ENCODE measurements around the gene PIWIL1. TPM values are rescaled to one million over a fixed set of nuclear protein-coding genes. Genes with fewer than 3 reads are reported as not detected.

Gene PIWIL1
- total RNA-seq, 2 experiments from 2014 or later: not detected

DNA sequence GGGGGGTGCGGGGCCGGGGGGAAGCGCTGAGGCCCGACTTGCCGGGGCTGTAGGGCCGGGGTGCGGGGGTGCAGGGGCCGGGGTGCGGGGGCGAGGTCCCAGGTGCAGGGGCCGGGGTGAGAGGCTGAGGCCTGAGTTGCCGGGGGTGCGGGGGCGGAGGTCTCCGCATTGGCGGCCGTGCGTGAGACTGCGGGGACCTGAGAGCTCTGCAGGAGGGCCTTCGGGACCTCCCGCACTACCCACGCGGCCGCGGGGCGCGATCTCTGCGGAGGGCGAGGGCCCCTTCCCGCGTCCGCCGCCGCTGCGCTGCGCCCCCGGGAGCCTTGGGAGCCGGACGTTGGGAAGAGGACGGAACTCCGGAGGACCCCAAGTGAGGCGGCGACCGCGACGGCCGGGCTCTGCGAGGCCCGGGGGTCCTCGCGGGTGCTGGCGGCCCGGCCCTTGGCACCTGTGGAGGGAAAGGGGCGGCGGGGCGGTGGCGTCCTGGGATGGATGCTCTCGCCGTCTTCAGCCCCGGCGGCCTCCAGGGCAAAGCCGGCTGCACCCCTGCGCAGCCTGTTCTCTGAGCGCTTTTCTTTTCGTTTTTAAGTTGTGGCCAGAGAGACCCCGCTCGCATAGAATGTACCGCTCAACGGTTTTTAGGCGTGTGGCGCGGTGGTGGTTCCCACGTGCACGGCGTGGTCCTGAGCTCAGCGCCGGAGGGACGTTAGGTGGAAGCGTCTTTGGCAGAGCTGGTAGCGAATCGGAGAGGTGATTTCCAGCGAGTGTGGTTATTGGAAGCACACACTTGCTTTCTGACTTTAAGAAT, 1.3 kb downstream of the PIWIL1 start:
- H3K36me3 Mint-ChIP-seq (ENCODE audit: low read depth): no peaks in the 10 kb centered on the region
- no peaks in the 10 kb centered on the region for H3K9me3 Mint-ChIP-seq (ENCODE audit: low read depth)
- H3K27ac Mint-ChIP-seq: no peak overlapping the region
- ChIA-PET CTCF (interaction anchor here (1.0 kb wide), 1 partner anchor 58 kb away, joined by 3 read pairs; no protein-coding TSS in a partner anchor), POLR2A (no interaction called here)
- H3K4me1 Mint-ChIP-seq: no peaks in the 10 kb centered on the region
- no peak for DNase-seq
- ATAC-seq: no peak
- no peak overlapping the region for H3K4me3 Mint-ChIP-seq
- intact Hi-C loops (cut with DNase I, micrococcal nuclease): no loop called here
- H3K27me3 Mint-ChIP-seq: peaks cover 24% of the 10 kb centered on the region

DNA sequence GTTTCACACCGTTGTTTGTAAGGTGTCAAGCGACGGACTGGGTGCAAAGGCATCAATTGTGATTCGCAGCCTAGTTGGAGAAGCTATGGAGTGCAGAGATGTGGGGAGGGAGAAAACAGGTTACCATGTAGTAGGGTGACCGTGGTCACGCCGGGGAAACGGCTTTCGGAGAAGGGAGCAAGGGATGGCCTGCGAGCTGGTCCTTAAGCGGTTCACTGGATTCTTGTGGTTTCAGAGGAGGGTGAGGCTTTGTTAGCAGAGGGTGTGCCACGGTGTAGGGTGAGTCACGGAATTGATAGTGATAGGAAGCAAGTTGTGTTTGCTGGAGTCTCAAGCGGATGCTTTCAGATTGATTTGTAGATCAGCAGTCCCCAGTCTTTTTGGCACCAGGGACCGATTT, 2.3 kb downstream of the PIWIL1 start:
- Mint-ChIP-seq H3K9me3 (ENCODE audit: low read depth) (no peaks in the 10 kb centered on the region), H3K4me1 (no peaks in the 10 kb centered on the region), H3K27me3 (peaks cover 16% of the 10 kb centered on the region), H3K4me3 (no peak overlapping the region), H3K36me3 (ENCODE audit: low read depth) (no peaks in the 10 kb centered on the region), H3K27ac (no peak overlapping the region)
- CTCF ChIA-PET: interaction anchor here (1.0 kb wide), 1 partner anchor 59 kb away, joined by 3 read pairs; no protein-coding TSS in a partner anchor
- DNase-seq: no peak
- POLR2A ChIA-PET: no interaction called here
- no peak for ATAC-seq
- intact Hi-C loops (cut with DNase I, micrococcal nuclease): loop anchor here in 1 of 2 experiments (5.0 kb wide), 1 partner anchor 407 kb away; no protein-coding TSS in a partner anchor

DNA sequence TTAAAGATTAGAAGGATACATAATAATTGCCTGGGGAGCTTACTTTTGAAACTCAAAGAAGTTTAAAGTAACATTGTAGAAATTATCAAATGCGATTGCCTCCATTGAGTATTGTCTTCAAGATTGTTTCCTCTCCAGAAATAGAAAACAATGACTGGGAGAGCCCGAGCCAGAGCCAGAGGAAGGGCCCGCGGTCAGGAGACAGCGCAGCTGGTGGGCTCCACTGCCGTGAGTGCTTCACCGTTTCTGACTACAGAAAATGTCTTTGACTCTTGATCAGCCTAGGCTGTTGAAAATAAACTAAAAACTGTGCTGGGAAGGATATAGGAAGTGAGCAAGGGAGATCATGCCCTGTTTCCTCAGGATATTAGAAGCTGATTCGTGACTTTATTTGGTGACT, 4.8 kb downstream of the PIWIL1 start:
- Mint-ChIP-seq H3K27me3 (peaks cover 15% of the 10 kb centered on the region), H3K4me3 (no peak overlapping the region), H3K36me3 (ENCODE audit: low read depth) (no peaks in the 10 kb centered on the region), H3K4me1 (no peaks in the 10 kb centered on the region), H3K9me3 (ENCODE audit: low read depth) (no peaks in the 10 kb centered on the region), H3K27ac (no peak overlapping the region)
- no peak for DNase-seq
- POLR2A ChIA-PET: no interaction called here
- CTCF ChIA-PET: interaction anchor here (0.8 to 1.5 kb wide), 2 partner anchors 316 to 406 kb away, joined by 3 read pairs; no protein-coding TSS in a partner anchor
- intact Hi-C loops (cut with DNase I, micrococcal nuclease): loop anchor here in 1 of 2 experiments (5.0 kb wide), 1 partner anchor 405 kb away; no protein-coding TSS in a partner anchor
- ATAC-seq: no peak

DNA sequence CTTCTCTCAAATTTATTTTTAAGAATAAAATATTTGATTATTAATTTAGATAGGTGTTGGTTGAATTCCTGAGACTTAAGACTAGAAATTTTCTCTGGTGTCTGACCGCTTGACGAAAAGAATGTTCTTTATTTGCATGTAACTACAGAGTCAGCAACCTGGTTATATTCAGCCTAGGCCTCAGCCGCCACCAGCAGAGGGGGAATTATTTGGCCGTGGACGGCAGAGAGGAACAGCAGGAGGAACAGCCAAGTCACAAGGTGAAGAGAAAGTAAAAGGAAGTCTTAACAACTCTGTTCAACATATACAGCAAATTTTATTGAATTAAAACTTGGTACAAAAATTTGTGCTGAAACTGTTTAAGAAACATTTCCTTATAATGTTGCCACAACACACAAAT, 5.2 kb downstream of the PIWIL1 start:
- Mint-ChIP-seq H3K36me3 (ENCODE audit: low read depth) (no peaks in the 10 kb centered on the region), H3K4me3 (no peak overlapping the region), H3K9me3 (ENCODE audit: low read depth) (no peaks in the 10 kb centered on the region), H3K4me1 (no peaks in the 10 kb centered on the region), H3K27ac (no peak overlapping the region), H3K27me3 (peaks cover 15% of the 10 kb centered on the region)
- intact Hi-C loops (cut with DNase I, micrococcal nuclease): loop anchor here in 1 of 2 experiments (5.0 kb wide), 1 partner anchor 404 kb away; no protein-coding TSS in a partner anchor
- CTCF ChIA-PET: interaction anchor here (0.8 to 1.5 kb wide), 2 partner anchors 316 to 405 kb away, joined by 3 read pairs; no protein-coding TSS in a partner anchor
- ATAC-seq (no peak), DNase-seq (no peak)
- POLR2A ChIA-PET: no interaction called here

DNA sequence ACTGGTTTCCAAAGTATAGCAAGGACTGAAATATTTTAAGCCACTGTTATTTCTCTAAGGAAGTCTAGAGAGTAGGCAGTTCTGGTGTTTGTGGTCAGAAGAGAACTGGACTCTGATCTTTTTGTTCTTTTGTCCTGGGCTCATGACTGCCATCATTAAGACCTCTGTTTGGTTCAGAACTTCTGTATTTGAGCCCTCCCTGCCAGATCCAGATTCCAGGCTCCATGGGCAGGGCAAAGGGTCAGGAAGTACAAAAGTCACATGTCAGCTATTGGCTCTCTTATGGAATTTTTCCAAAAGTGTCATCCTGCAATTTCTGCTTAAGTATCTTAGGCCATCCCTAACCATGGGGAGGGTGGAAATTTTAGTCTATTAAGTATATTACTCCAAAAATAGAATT, 6.8 kb downstream of the PIWIL1 start:
- no peak for ATAC-seq
- ChIA-PET POLR2A (no interaction called here), CTCF (interaction anchor here (1.7 kb wide), 1 partner anchor 303 kb away, joined by 4 read pairs; no protein-coding TSS in a partner anchor)
- no peak for DNase-seq
- H3K9me3 Mint-ChIP-seq (ENCODE audit: low read depth): no peaks in the 10 kb centered on the region
- intact Hi-C loops (cut with DNase I, micrococcal nuclease): loop anchor here in 1 of 2 experiments (5.0 kb wide), 1 partner anchor 403 kb away; no protein-coding TSS in a partner anchor
- no peaks in the 10 kb centered on the region for H3K36me3 Mint-ChIP-seq (ENCODE audit: low read depth)
- peaks cover 12% of the 10 kb centered on the region for H3K27me3 Mint-ChIP-seq
- no peaks in the 10 kb centered on the region for H3K4me1 Mint-ChIP-seq
- H3K4me3 Mint-ChIP-seq: no peak overlapping the region
- no peak overlapping the region for H3K27ac Mint-ChIP-seq

DNA sequence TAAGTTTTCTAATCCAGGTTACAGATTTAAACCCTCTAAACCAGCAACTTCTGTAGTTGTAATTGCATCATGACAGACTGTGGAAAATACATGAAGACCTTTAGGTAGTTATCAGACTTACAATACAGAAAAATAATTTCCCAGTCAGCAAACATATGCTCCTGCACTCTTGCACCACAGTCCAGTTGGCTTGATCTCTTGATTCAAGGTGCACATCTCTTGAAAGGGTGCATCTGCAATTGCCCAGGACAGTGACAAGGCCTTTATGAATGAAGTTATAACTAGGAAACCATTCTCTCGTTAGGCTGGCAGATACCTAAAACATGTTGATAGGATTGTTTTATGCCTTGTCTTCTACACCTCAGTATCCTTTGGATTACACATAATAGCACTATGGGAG, 7.6 kb downstream of the PIWIL1 start:
- ChIA-PET POLR2A (no interaction called here), CTCF (interaction anchor here (1.7 kb wide), 1 partner anchor 303 kb away, joined by 4 read pairs; no protein-coding TSS in a partner anchor)
- intact Hi-C loops (cut with DNase I, micrococcal nuclease): no loop called here
- no peak overlapping the region for H3K4me3 Mint-ChIP-seq
- no peaks in the 10 kb centered on the region for H3K36me3 Mint-ChIP-seq (ENCODE audit: low read depth)
- peaks cover 11% of the 10 kb centered on the region for H3K27me3 Mint-ChIP-seq
- H3K9me3 Mint-ChIP-seq (ENCODE audit: low read depth): no peaks in the 10 kb centered on the region
- DNase-seq (no peak), ATAC-seq (no peak)
- H3K27ac Mint-ChIP-seq: no peak overlapping the region
- H3K4me1 Mint-ChIP-seq: no peaks in the 10 kb centered on the region

DNA sequence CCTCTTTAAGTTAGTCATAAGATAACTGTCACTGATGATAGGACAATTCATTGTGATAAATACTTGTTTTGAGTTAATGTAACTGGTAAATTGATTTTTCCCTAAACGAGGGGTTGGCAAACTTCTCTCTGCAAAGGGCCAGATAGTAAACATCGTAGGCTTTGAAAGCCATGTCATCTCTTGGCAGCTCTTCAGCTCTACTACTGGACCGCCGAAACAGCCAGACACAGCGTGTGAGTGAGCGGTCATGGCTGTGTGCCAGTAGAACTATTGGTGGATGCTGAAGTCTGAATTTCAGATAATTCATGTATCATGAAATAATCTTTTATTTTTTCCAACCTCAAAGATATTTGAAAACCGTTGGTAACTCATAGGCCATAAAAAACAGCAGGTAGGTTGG, 9.9 kb downstream of the PIWIL1 start:
- no peak overlapping the region for H3K4me3 Mint-ChIP-seq
- CTCF ChIA-PET: no interaction called here
- POLR2A ChIA-PET: no interaction called here
- no peaks in the 10 kb centered on the region for H3K36me3 Mint-ChIP-seq (ENCODE audit: low read depth)
- no peak overlapping the region for H3K27ac Mint-ChIP-seq
- H3K27me3 Mint-ChIP-seq: peaks cover 8% of the 10 kb centered on the region
- ATAC-seq: no peak
- no peak for DNase-seq
- H3K9me3 Mint-ChIP-seq (ENCODE audit: low read depth): no peaks in the 10 kb centered on the region
- no peaks in the 10 kb centered on the region for H3K4me1 Mint-ChIP-seq
- intact Hi-C loops (cut with DNase I, micrococcal nuclease): no loop called here

DNA sequence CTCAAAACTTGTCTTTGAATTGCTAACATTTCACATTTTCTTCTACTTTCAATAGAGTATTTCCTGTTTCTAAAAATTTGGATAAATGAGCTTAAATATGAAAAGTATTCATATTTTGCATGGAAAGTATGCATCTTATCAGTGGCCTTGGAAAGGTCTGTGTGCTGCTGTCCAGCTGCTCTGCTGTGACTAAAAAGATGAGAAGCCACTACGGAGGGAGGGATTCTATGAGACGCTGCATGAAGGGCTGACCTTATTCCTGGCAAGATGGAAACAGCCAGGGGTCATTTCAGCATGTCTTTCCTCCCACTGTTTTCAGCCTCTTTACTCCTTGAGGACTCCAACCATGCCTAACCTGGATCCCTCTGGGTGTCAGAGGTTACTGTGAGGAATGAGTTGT, 13.0 kb downstream of the PIWIL1 start:
- Mint-ChIP-seq H3K4me3 (no peak overlapping the region), H3K4me1 (peaks cover 2% of the 10 kb centered on the region), H3K36me3 (ENCODE audit: low read depth) (no peaks in the 10 kb centered on the region), H3K27ac (no peak overlapping the region), H3K9me3 (ENCODE audit: low read depth) (peaks cover 2% of the 10 kb centered on the region), H3K27me3 (peaks cover 8% of the 10 kb centered on the region)
- ChIA-PET CTCF (no interaction called here), POLR2A (no interaction called here)
- intact Hi-C loops (cut with DNase I, micrococcal nuclease): no loop called here
- ATAC-seq (no peak), DNase-seq (no peak)

DNA sequence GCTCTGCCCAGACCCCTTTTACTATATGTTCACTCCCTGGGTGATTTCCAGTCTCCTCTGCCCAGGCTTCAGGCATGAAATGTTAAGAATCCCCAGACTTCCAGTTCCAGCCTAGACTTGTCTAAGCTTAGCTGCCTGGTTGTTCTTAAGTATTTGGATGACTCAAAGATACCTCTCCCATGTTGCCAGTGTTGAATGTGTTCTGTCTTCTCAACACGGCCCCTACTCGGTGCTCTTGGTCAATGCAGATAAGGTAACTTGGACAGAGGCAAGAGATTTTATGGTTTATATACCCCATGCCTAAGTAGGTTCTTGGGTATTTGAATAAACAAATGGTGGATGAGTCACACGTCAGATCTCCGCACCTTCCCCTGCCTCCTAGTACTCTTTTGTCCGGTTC, 13.6 kb downstream of the PIWIL1 start:
- Mint-ChIP-seq H3K36me3 (ENCODE audit: low read depth) (no peaks in the 10 kb centered on the region), H3K27ac (no peak overlapping the region), H3K4me1 (peaks cover 2% of the 10 kb centered on the region), H3K4me3 (no peak overlapping the region), H3K9me3 (ENCODE audit: low read depth) (peaks cover 2% of the 10 kb centered on the region), H3K27me3 (peaks cover 8% of the 10 kb centered on the region)
- intact Hi-C loops (cut with DNase I, micrococcal nuclease): no loop called here
- ATAC-seq (no peak), DNase-seq (no peak)
- ChIA-PET CTCF (no interaction called here), POLR2A (no interaction called here)

DNA sequence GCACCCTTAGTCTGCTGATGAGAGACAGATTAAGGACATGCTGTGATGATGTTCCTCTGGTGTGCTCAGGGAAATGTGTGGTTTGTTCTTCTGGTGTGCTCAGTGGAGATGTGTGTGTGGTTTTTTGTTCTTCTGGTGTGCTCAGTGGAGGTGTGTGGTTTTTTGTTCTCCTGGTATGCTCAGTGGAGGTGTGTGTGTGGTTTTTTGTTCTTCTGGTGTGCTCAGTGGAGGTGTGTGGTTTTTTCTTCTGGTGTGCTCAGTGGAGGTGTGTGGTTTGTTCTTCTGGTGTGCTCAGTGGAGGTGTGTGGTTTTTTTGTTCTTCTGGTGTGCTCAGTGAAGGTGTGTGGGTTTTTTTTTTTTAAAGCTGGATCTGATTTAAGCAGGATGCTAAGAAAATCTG, 15.4 kb downstream of the PIWIL1 start:
- H3K4me3 Mint-ChIP-seq: no peak overlapping the region
- H3K36me3 Mint-ChIP-seq (ENCODE audit: low read depth): no peaks in the 10 kb centered on the region
- H3K4me1 Mint-ChIP-seq: peaks cover 2% of the 10 kb centered on the region
- no peak overlapping the region for H3K27ac Mint-ChIP-seq
- intact Hi-C loops (cut with DNase I, micrococcal nuclease): no loop called here
- DNase-seq (no peak), ATAC-seq (no peak)
- ChIA-PET CTCF (no interaction called here), POLR2A (no interaction called here)
- H3K9me3 Mint-ChIP-seq (ENCODE audit: low read depth): peaks cover 2% of the 10 kb centered on the region
- peaks cover 13% of the 10 kb centered on the region for H3K27me3 Mint-ChIP-seq

DNA sequence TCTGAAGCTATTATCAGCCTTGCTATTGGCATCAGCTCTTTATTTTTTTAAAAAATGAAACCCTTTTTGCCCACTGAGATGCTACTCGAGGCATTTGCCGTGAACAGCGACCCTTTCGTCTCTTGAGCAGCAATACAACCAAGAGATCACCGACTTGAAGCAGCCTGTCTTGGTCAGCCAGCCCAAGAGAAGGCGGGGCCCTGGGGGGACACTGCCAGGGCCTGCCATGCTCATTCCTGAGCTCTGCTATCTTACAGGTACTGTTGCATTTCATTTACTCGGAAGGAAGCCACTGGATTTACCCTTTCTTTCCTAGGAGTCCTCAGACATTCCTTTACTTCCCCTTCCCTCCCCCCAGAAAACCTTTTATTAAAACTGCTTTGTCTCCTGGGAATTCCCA, 16.7 kb downstream of the PIWIL1 start:
- intact Hi-C loops (cut with DNase I, micrococcal nuclease): no loop called here
- Mint-ChIP-seq H3K27ac (no peak overlapping the region), H3K9me3 (ENCODE audit: low read depth) (peaks cover 2% of the 10 kb centered on the region), H3K4me3 (no peak overlapping the region), H3K27me3 (peaks cover 19% of the 10 kb centered on the region), H3K4me1 (peaks cover 2% of the 10 kb centered on the region), H3K36me3 (ENCODE audit: low read depth) (no peaks in the 10 kb centered on the region)
- ATAC-seq (no peak), DNase-seq (no peak)
- POLR2A ChIA-PET: no interaction called here
- CTCF ChIA-PET: no interaction called here

DNA sequence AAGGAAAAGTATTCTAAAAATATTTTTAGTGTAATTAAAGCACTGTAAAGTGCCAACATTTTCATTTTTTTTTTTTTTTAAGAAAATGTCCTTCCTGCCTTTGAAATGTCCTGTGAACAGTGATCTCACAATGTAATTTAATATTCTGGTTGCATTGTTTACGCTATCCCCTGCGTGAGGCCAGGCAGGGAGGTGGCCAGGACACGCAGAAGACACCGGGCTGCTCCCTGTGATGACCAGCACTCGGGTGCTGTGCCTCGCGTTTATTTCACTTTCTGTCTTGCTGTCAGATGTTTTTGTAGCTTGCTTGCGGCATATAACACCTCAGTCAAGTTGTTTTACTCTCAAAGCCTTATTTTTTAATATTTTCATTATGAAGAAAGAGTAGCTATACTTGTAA, 18.5 kb downstream of the PIWIL1 start:
- no peak for ATAC-seq
- Mint-ChIP-seq H3K4me3 (no peak overlapping the region), H3K9me3 (ENCODE audit: low read depth) (peaks cover 2% of the 10 kb centered on the region), H3K27ac (no peak overlapping the region), H3K27me3 (peaks cover 17% of the 10 kb centered on the region), H3K4me1 (peaks cover 2% of the 10 kb centered on the region), H3K36me3 (ENCODE audit: low read depth) (no peaks in the 10 kb centered on the region)
- DNase-seq: no peak
- POLR2A ChIA-PET: no interaction called here
- CTCF ChIA-PET: no interaction called here
- intact Hi-C loops (cut with DNase I, micrococcal nuclease): no loop called here

Data from activated CD4-positive, alpha-beta T cell treated with anti-CD3 and anti-CD28 coated beads for 36 hours (primary cell).